ENCODE measurements around the gene CA11.
"Not testable (repeated sequence)": the region's sequence is repeated elsewhere in the genome, so short reads cannot be mapped to it uniquely, and the experiment has no call there.

The CA11 gene

DNA sequence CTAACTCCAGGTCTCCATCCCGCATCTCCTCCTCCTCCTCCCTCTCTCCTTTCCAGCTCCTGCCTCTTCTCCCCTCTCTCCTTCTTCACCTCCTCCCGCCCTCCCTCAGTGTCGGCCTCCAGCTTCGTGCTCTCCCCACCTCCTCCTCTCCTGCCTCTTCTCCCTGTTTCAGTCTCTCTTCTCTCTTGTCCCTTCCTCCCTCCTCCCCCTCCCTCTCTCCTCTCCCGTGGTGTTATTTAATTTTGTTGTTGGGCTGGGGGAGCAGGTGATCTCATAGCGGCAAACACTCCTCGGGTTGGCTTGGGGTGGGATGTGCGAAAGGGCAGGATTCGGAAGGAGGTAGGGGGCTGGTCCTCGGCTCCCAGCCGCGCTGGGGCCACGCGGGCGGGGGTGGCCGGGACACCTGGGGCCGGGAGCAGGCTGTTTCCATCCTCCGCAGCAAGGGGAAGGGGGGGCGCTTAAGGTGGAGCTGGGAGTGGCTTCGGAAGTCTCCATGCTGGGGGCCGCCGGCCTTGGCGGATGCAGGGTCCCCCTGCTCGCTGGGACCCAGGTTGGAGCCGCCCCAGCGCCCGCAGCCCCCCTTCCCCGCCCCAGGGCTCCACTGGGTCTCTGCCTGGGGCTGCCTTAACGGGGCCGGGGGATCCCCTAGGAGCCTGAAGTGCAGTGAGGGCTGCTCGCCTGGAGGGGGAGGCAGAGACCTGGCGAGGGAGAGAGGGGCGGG is at the start of gene CA11:
CA11 (minus strand) TSS at position 187 of the 721 bp plus-strand sequence. CDS start 555 bp downstream, outside the sequence.
- peak; percentile 86 to 87 for DNase-seq

DNA sequence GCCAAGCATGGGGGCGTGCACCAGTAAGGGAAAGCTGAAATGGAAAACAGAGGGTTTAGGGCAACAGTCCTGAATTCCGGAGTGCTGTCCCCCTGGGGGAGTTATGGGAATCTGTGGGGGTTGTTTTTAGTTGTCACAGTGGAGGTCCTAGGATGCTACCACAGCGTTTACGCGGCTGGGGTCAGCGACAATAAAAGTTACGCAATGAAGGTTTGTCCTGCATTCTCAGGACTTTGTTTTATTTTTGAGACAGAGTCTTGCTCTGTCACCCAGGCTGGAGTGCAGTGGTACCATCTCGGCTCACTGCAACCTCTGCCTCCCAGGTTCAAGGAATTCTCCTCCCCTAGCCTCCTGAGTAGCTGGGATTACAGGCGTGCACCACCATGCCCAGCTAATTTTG is 47.6 kb upstream of the CA11 start:
- DNase-seq = not testable (repeated sequence)

DNA sequence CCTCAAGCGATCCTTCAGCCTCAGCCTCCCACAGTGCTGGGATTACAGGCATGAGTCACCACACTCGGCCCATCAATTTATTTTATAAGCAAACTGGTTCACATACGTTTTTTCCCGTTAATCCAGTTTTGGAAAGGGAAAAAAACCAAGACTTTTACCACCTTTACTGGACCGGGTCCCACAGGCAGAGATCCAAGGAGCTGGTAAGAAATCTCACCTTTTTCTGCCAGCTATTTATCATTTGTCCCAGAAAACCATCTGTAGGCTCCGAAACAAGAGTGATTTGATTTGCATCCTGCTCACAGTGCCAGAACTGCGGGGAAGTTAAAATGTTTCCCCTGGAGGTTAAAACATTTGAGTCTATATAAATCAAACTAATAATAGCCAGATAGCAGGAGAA is 43.5 kb upstream of the CA11 start:
- DNase-seq = no peak

DNA sequence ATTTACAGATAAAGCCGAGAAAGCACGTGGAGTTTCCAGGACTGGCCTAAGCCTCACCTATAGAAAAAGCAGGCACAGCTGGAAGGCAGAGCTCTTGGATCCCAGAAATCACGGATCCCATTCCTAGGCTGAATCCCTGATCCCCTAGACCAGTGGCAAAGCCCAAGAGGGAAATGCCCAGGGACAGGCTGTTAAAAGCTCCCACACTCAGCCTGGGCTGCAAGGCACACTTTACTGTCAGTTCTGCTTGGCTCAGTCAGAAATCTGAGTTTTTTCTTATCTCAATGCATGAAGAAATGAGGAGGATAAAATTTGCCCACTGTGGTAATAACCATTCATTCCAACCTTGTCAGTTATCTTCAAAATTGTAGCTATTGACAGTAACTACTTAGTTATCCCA is 41.8 kb upstream of the CA11 start:
- DNase-seq = no peak

DNA sequence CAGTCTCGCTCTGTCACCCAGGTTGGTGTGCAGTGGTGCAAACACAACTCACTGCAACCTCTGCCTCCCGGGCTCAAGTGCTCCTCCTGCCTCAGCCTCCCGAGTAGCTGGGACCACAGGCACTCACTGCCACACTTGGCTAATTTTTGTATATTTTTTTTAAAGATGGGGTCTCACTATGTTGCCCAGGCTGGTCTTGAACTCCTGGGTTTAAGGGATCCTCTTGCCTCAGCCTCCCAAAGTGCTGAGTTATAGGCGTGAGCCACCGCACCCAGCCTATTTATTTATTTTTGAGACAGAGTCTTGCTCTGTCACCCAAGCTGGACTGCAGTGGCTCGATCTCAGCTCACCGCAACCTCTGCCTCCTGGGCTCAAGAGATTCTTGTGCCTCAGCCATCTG is 40.6 kb upstream of the CA11 start:
- not testable (repeated sequence) for DNase-seq

DNA sequence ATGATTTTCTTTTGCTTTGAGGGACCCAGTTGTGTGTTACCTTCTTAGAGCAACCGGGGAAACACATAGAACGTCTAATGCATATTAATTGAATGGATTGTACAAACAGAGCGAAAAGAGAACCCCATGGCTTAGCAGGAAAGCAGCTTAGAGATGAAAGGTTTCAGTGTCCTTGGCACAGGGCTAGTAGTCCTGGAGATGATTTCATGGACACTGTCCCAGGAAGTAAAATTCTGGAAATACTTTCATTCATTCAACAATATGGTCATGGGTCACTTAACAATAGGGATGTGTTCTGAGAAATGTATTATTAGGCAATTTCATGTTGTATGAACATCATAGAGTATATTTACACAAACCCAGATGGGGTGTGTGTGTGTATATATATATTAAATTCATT is 40.1 kb upstream of the CA11 start:
- DNase-seq = no peak

DNA sequence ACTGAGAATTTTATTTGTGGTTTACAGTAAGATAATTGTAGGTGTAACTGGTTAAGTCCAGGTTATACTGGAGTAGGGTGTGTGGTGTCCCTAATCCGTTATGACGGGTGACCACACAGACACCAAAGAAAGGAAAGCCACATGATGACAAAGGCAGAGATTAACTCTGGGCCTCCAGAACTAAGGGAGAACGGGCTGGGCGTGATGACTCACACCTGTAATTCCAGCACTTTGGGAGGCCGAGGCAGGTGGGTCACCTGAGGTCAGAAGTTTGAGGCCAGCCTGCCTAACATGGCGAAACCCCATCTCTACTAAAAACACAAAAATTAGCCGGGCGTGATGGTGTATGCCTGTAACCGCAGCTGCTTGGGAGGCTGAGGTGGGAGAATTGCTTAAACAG is 39.6 kb upstream of the CA11 start:
- no peak for DNase-seq

DNA sequence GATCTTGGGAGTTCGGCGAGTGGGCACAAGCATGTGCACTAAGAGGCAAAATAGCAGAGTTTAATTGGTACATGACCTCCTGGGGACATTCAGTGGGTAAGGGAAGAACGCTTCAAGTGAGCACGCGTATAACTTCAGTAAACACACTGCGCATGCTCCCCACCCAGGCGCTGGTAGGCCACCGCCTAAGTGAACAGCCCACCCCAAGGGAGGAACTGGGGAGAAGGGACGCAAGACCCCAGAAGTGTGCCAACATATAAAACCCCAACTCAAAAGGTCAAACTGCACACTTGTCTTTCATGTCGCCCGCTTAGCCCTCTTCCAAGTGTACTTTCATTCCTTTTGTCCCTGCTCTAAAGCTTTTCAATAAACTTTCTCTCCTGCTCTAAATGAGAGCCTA is 37.4 kb upstream of the CA11 start:
- DNase-seq = peak in 1 of 2 donors; percentile 16

DNA sequence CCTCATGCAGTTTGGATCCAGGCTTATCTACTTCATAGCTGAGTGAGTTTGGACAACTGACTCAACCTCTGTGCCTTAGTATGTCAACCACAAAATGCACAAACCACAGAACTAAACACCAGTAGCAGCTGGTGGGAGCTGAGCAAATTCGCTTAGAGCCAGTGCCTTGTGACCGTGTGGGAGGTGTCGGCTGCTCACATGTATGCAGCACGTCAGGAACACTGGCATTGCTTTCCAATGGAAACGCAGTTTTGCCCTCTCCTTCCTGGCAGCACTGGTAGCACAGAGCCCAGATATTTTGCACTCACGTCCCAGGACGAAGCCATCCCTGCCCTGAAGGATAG is 35.1 kb upstream of the CA11 start:
- DNase-seq = no peak

DNA sequence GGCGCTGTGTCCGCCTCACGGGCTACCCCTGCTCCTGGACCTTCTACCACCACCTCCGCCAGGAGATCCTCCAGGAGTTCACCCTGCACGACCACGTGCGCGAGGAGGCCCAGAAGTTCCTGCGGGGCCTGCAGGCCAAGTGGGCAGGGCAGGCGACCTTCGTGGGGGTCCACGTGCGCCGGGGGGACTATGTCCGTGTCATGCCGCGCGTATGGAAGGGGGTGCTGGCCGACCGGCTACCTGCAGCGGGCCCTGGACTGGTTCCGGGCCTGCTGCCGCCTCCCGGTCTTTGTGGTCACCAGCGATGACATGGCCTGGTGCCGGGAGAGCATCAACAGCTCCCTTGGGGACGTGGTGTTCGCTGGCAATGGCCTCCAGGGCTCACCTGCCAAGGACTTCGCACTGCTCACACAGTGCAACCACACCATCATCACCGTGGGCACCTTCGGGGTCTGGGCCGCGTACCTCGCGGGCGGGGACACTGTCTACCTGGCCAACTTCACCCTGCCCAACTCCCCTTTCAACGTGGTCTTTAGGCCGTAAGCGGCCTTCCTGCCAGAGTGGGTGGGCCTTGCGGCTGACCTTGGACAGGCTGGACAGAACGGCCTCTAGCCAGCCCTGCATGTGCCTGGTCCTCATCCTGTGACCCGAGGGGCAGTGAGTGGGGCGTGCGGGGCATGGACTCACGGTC is 34.6 kb upstream of the CA11 start:
- DNase-seq = no peak

DNA sequence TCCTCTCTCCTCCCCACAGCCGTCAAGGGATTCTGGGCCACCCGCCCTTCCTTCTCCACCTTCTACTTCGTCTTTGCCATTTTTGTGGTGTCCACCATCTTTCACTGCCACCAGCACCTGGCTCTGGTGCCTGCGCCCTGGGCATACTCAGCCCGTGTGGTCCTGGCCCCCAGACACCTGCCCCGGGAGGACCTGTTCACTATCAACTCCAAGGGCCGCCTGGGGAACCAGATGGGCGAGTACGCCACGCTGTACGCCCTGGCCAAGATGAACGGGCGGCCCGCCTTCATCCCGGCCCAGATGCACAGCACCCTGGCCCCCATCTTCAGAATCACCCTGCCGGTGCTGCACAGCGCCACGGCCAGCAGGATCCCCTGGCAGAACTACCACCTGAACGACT is 34.0 kb upstream of the CA11 start:
- not testable (repeated sequence) for DNase-seq

DNA sequence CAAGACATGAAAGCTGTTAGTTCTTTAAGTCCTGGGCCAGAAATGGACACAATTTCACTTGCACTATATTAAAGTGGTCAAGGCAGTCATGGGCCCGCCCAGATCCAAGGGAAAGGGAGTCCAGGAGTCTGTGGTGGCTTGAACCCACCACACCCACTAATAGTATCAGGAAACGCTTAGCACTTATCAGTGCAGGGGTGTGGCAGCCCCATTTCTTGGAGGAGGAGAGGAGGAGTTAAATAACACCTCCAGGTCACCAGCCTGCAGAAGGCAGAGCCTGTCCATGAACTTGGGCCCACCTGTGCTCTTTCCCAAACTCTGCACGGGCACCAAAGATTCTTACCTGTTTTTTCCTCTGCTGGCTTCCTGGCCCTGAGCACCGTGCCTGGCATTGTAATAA is 32.2 kb upstream of the CA11 start:
- no peak for DNase-seq

DNA sequence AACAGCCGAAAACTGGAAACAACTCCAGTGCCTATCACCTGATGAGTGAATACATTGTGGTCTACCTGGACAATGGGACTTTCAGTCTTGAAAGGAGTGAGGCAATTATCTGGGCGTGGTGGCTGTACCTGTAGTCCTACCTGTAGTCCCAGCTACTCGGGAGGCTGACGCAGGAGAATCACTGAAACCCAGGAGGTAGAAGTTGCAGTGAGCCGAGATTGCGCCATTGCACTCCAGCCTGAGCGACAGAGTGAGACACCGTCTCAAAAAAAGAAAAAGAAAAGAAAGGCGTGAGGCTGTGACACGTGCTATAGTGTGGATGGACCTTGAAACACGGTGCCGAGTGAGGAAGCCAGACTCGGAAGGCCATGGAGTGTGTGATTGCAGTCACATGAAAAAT is 30.9 kb upstream of the CA11 start:
- DNase-seq = no peak

DNA sequence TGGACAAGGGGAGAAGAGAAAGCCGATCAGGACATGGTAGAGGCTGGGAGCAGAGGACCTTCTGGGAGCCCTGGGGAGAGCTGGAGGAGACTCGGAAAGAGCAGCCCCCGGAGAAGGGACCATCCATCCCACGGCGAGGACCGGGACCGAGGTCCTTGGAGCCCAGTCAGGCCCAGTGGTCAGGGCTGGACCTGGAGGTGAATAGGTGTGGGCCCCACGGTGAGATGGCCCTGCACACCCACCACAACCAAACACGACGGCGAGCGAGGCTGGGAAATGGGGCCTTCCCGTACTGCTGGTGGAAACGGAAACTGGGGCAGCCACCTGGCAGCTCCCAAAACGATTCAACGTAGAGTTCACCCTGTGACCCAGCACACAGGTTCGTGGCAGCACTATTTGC is 30.5 kb upstream of the CA11 start:
- DNase-seq = no peak

DNA sequence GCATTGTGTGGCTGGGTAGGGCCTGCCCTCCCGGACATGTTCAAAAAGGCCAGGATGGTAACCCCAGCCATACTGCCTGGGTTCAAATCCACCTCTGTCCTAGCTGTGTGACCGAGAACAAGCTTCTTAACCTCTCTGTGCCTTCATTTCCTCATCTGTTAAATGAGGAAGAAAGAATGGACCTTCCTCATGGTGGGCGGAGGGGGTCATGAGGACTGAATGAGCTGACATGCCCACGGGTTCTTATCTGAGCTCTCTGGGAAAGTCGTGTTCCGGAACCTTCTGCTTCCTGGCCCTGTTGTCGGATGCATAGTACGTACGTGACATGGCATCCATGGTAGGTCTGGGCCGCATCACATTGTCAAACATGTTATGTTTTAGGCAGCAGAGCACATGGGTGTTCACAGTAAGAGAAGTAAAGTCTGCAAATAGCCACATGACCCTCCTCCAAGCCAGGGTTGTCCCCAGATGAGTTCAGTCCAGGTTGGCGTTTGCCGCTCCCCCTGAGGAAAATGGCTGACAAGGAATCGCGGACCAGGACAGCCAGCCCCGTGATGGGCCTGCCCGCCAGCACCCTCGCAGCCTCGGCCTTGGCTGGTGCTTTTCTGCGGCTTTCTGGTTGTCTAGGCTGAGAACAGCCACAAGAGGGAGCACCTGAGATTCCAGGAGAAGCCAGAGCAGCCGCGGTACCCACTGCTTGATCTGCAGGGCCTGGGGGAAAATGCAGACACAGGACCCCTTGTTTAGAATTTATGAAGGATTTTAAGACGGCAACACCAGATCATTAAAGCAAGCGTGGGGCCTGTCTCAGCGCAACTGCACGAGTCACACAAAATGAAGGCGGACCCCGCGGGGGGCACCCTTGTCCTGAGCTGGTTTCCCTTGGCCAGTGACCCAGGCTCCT is 29.2 kb upstream of the CA11 start:
- DNase-seq = peak; percentile 75

DNA sequence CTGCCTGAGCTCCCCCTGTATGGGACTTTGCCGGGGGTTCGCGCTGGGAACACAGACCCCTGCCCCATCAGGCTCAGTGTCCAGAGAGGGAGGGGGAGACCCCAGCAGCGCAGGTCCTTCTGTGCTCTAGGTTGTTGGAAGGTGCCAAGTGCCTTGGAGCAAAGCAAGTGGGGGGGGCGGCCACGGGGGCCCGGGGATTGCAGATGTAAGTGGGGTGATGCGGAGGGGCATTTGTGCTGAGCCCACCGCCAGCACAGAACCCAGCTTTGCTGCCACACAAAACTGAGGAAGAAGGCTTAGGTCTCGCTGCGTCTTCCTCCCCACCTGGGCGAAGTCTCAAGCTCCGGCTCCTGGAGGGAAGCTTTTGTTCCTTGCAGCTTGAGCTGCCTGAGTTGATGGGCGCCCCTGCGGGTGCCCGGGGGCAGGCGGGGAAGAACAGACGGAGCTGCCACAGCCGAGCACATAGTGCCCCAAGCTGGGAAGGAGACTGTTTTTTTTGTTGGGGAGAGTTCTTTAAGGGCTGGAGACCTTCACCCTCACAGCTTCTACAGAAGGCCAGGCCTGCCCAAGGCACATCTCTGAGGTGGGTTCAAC is 28.3 kb upstream of the CA11 start:
- no peak for DNase-seq

DNA sequence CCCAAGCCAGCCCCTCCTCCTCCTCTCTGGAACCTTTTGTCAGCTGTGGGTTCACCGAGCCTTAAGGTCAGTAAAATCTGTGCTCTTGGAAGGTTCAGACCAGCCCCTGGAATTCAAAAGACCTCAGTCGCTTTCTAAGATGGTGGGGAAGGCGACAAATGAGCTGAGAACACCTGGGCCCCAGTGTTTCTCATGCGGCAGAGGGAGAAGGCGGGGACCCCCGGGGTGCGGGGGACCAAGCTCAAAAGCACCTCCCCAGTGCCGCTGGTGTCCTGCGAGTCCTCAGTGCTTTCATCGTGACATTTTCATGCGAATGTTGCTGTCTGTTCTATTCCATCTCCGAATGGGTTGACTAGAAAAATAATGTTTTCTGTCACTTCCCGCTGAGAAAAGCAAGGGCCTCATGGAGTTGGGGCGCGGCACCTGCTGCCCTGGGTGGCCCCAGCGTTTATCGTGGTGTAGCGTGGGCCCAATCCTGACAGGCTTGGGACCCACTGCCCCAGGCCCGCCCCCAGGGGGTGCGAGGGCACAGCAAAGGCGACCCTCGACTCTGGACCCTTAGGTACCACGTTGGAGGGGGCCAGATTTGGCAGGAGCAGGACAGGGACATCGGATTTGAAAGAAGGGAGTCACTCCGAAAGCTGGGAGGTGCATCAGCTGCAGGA is 27.6 kb upstream of the CA11 start:
- DNase-seq = no peak

DNA sequence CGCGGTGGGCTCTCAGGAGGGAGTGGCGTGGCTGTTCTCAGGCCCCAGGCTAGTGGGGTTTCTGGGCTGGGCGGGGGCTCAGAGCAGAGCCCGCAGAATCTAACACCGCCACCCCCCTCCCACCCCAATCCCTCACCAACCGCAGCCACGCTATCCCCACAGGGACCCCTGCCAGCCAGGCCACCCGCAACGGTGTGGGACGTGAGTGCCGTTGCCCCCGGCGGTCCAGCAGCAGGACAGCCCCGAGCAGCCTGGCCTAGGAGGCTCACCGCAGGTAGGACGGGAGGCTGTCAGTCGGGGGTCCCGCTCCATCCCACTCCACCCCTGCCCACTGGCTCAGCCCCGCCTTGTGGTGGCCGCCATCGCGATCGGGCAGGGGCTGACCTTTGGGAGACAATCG is 27.0 kb upstream of the CA11 start, which contains the start of gene NTN5:
NTN5 (minus strand) TSS at position 24 of the 400 bp plus-strand sequence. CDS start 2,031 bp downstream, outside the sequence.
- DNase-seq = no peak

DNA sequence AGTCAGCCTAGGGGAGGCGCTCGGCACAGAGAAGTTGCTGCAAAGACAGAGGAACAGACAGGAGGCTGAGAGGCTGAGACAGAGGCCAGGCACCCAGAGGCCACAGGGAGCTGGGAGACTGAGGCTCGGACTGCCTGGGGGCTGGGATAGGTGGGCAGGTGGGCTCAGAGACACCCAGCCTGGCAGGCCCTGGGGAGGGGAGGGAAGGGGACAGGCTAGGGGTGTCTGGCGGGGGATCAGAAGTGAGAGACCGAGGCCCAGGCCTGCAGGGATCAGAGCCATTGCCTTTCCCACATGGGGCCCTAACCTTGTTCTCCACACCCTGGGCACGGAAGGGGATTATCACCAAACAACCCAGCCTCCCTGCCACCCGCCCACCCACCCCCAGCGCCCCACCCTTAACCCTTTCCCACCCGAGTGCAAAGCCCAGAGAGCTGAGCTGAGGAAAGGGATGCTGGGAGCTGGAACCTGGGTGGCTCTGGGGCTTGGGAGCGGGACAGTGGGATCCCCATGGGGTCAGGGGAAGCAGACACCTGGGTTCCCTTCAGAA is 25.5 kb upstream of the CA11 start:
- DNase-seq = no peak

DNA sequence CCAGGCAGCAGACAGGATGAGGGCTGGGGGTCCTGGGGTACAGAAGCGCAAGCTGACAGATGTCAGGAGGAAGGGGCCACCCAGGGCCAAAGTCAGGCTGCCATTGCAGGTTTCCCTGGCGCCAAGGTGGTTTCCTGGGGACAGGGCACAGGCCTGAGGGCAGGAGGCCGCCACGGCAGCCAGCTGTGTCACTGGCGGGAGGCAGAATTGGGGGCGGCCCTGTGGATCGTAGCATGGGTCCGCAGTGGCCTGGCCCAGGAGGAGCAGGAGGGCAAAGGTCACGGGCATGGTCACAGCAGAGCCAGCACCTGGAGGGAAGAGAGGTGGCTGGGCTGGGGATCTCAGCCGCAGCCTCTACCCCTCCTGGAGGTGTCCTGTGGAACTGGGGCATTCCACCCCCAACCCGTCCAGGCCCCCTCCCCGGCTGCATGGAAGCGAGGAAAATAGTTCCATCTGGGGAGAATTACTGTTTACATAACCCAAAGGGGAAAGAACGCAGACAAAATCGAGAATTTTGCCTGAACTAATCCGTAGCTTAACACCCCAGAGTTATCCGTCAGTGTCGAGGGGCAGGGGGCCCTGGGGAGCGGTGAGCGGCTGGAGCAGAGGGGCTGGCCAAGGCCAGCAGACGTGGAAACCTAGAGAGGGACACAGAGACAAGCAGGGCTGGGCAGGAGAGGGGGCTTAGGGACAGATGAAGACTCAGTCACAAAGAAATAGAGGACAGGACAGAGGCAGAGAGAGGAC is 24.9 kb upstream of the CA11 start:
- DNase-seq = no peak

DNA sequence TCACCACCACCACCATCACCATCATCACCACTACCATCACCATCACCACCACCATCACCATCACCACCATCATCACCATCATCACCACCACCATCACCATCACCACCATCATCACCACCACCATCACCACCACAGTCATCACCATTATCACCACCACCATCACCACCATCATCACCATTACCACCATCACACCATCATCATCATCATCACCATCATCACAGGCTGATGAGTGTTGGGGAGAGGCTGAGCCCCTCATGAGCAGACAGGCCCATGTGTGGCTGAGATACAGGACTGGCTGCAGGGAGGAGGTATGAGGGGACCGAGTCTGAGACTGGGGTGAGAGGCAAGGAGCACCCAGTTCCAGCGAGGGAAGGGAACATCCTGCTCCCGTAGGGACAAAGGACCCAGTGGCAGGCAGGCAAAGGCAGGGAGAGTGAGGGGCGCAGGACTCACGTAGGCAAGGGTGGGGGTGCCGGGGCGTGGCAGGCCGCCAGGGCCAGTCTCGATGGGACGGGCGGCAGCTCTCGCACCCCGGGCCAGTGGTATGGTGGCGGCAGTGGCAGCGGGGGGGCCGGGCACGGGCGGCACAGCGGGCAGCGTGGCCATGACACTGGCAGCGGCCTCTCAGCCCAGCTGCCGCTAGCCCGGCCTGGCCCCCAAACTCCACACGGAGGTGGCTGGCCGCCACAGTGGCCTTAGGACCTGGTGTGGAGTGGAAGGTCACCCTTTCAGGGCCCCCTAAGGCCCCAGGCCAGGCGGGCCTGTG is 24.1 kb upstream of the CA11 start:
- DNase-seq = no peak

Data from stimulated activated CD4-positive, alpha-beta T cell treated with anti-CD3 and anti-CD28 coated beads, Interleukin-2, amount 100 ng/mL, for 48 hours (primary cell).